H9 (cell line): ENCODE results near the gene FAM9C. TPM values are rescaled to one million over a fixed set of nuclear protein-coding genes. Genes with fewer than 3 reads are reported as not detected.
"Not testable (repeated sequence)": the region's sequence is repeated elsewhere in the genome, so short reads cannot be mapped to it uniquely, and the experiment has no call there.

Experiments
- DNase-seq: peaks from one replicate; pipeline ENCODE4 v3.0.0-alpha.2; 2017
- H2AFZ ChIP-seq: one replicate; pipeline ENCODE4 v1.6.1; 2013; ENCODE audit warnings: mild to moderate bottlenecking, low read length, control low read depth, moderate library complexity
- H2AK5ac ChIP-seq: 2 replicates; pipeline ENCODE4 v1.6.1; 2013; ENCODE audit warnings: low read length, control low read depth, mixed read lengths; ENCODE audit not compliant: insufficient read length
- H2BK120ac ChIP-seq: one replicate; pipeline ENCODE4 v1.6.1; 2013; ENCODE audit warnings: low read depth, mild to moderate bottlenecking, low read length, control low read depth, inconsistent platforms; ENCODE audit not compliant: poor library complexity, severe bottlenecking
- H2BK12ac ChIP-seq: 2 replicates; pipeline ENCODE4 v1.6.1; 2013; ENCODE audit warnings: low read length, control low read depth, mixed read lengths, low read depth; ENCODE audit not compliant: insufficient read length
- H2BK15ac ChIP-seq: 2 replicates; pipeline ENCODE4 v1.6.1; 2013; ENCODE audit warnings: low read depth, low read length, control low read depth
- H2BK20ac ChIP-seq: one replicate; pipeline ENCODE4 v1.6.1; 2013; ENCODE audit warnings: low read depth, mild to moderate bottlenecking, low read length, control low read depth, inconsistent platforms; ENCODE audit not compliant: poor library complexity, severe bottlenecking
- H2BK5ac ChIP-seq: 2 replicates; pipeline ENCODE4 v1.6.1; 2013; ENCODE audit warnings: low read length, control low read depth, mixed read lengths; ENCODE audit not compliant: insufficient read length
- H3K14ac ChIP-seq: 2 replicates; pipeline ENCODE4 v1.6.1; 2013; ENCODE audit warnings: low read length, control low read depth; ENCODE audit not compliant: insufficient read depth
- H3K18ac ChIP-seq: 2 replicates; pipeline ENCODE4 v1.6.1; 2013; ENCODE audit warnings: low read depth, mild to moderate bottlenecking, mixed read lengths, low read length, control low read depth; ENCODE audit not compliant: insufficient read length
- H3K23ac ChIP-seq: 2 replicates; pipeline ENCODE4 v1.6.1; 2013; ENCODE audit warnings: low read length, control low read depth, mixed read lengths, low read depth; ENCODE audit not compliant: insufficient read length
- H3K23me2 ChIP-seq: 2 replicates; pipeline ENCODE4 v1.6.1; 2013; ENCODE audit warnings: low read depth, mild to moderate bottlenecking, mixed read lengths, low read length, control low read depth; ENCODE audit not compliant: insufficient read length, poor library complexity, severe bottlenecking
- H3K27ac ChIP-seq: 2 replicates; pipeline ENCODE4 v1.5.1; 2013; ENCODE audit warnings: low read length, control low read depth, mixed read lengths, low read depth; ENCODE audit not compliant: insufficient read length
- H3K27me3 ChIP-seq: 2 replicates; pipeline ENCODE4 v1.6.1; 2013; ENCODE audit warnings: low read length, control low read depth, inconsistent platforms; ENCODE audit not compliant: insufficient read depth
- H3K4ac ChIP-seq: 2 replicates; pipeline ENCODE4 v1.6.1; 2013; ENCODE audit warnings: low read depth, mild to moderate bottlenecking, control low read depth, inconsistent platforms, low read length, moderate library complexity
- H3K4me1 ChIP-seq: 2 replicates; pipeline ENCODE4 v1.6.1; 2013; ENCODE audit warnings: low read length, control low read depth, inconsistent platforms; ENCODE audit not compliant: insufficient read depth
- H3K4me2 ChIP-seq: 2 replicates; pipeline ENCODE4 v1.6.1; 2013; ENCODE audit warnings: low read length, control low read depth, mixed read lengths; ENCODE audit not compliant: insufficient read length, insufficient read depth
- H3K56ac ChIP-seq: 2 replicates; pipeline ENCODE4 v1.6.1; 2013; ENCODE audit warnings: low read depth, mild to moderate bottlenecking, mixed read lengths, low read length, control low read depth; ENCODE audit not compliant: insufficient read length
- H3K79me1 ChIP-seq: 2 replicates; pipeline ENCODE4 v1.6.1; 2013; ENCODE audit warnings: low read depth, mild to moderate bottlenecking, moderate library complexity, low read length, control low read depth, inconsistent platforms; ENCODE audit not compliant: insufficient read depth, poor library complexity, severe bottlenecking
- H3K79me2 ChIP-seq: 2 replicates; pipeline ENCODE4 v1.6.1; 2013; ENCODE audit warnings: low read length, control low read depth, inconsistent platforms; ENCODE audit not compliant: insufficient read depth
- H3K9ac ChIP-seq: 2 replicates; pipeline ENCODE4 v1.6.1; 2013; ENCODE audit warnings: low read length, control low read depth, mixed read lengths; ENCODE audit not compliant: insufficient read length; ENCODE audit errors: extremely low read depth
- H3K9me3 ChIP-seq: one replicate; pipeline ENCODE4 v1.6.1; 2013; ENCODE audit warnings: low read depth, low read length, inconsistent platforms; ENCODE audit not compliant: control insufficient read depth
- H3T11ph ChIP-seq: one replicate; pipeline ENCODE4 v1.6.1; 2013; ENCODE audit warnings: mild to moderate bottlenecking, low read length, control low read depth, inconsistent platforms
- H4K20me1 ChIP-seq: one replicate; pipeline ENCODE4 v1.6.1; 2013; ENCODE audit not compliant: control insufficient read depth, insufficient read length, insufficient read depth
- H4K5ac ChIP-seq: 2 replicates; pipeline ENCODE4 v1.6.1; 2013; ENCODE audit warnings: low read depth, mild to moderate bottlenecking, mixed read lengths, low read length, control low read depth; ENCODE audit not compliant: insufficient read length
- H4K8ac ChIP-seq: replicated peaks from 2 replicates; pipeline ENCODE4 v1.6.1; 2013; ENCODE audit warnings: low read length, control low read depth, mixed read lengths, low read depth; ENCODE audit not compliant: insufficient read length
- H4K91ac ChIP-seq: 2 replicates; pipeline ENCODE4 v1.6.1; 2013; ENCODE audit warnings: low read depth, mild to moderate bottlenecking, moderate library complexity, mixed read lengths, low read length, control low read depth; ENCODE audit not compliant: insufficient read length
- H3K27ac Mint-ChIP-seq, 3 experiments: 2 replicates in 2 of 3; 3 replicates in 1 of 3; pipeline ENCODE4 v1.8.0; 2020 to 2021; ENCODE audit warnings: mixed read lengths in 3 of 3, mild to moderate bottlenecking in 1 of 3, moderate library complexity in 1 of 3
- H3K27me3 Mint-ChIP-seq: 2 replicates; pipeline ENCODE4 v1.8.0; 2021; ENCODE audit warnings: low read depth, mild to moderate bottlenecking, moderate library complexity, mixed read lengths
- H3K36me3 Mint-ChIP-seq, 3 experiments: 2 replicates in 2 of 3; 3 replicates in 1 of 3; pipeline ENCODE4 v1.8.0; 2020 to 2021; ENCODE audit warnings: low read depth in 3 of 3, mixed read lengths in 3 of 3; ENCODE audit not compliant: insufficient read depth in 1 of 3
- H3K4me1 Mint-ChIP-seq, 2 experiments: 2 replicates each; pipeline ENCODE4 v1.8.0; 2020; ENCODE audit warnings: mixed read lengths in 2 of 2
- H3K4me3 Mint-ChIP-seq, 2 experiments: 2 replicates in 1 of 2; 3 replicates in 1 of 2; pipeline ENCODE4 v1.8.0; 2020 to 2021; ENCODE audit warnings: mild to moderate bottlenecking in 2 of 2, mixed read lengths in 2 of 2, moderate library complexity in 1 of 2
- H3K9me3 Mint-ChIP-seq, 2 experiments: 2 replicates in 1 of 2; 3 replicates in 1 of 2; pipeline ENCODE4 v1.8.0; 2020; ENCODE audit warnings: mild to moderate bottlenecking in 2 of 2, mixed read lengths in 2 of 2, moderate library complexity in 1 of 2
- WGBS: extraction: QIAGEN DNeasy Blood & Tissue Kit; methylation state at CpG from one replicate; pipeline ENCODE4 v1.1.7; 2013; ENCODE audit warnings: missing lambda C conversion rate, low lambda C conversion rate, mixed read lengths; ENCODE audit not compliant: insufficient read length; ENCODE audit errors: extremely low coverage; 5-methylcytosine and 5-hydroxymethylcytosine counted together
- total RNA-seq: library from RNA; stranded (reverse); gene quantifications from 2 replicates; pipeline ENCODE4 v1.2.1, GENCODE V29; 2021

The FAM9C gene
- total RNA-seq, 1 experiment from 2014 or later: not detected

DNA sequence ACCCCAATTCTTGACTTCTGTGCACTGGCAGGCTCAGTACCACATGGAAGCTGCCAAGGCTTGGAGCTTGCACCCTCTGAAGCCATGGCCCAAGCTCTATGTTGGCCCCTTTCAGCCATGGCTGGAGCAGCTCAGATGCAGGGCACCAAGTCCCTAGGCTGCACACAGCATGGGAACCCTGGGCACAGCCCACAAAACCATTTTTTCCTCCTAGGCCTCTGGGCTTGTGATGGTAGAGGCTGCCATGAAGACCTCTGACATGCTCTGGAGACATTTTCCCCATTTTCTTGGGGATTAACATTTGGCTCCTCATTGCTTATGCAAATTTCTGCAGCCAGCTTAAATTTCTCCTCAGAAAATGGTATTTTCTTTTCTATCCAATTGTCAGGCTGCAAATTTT lies 17.9 kb upstream of the FAM9C start:
- H4K5ac ChIP-seq, H2AK5ac ChIP-seq, H3K4me1 ChIP-seq, H3K18ac ChIP-seq, H3K79me1 ChIP-seq, H3K4me2 ChIP-seq, H3K27ac ChIP-seq, H4K8ac ChIP-seq, H3K4me3 Mint-ChIP-seq, H3T11ph ChIP-seq, H3K9ac ChIP-seq, H2BK5ac ChIP-seq, H3K27me3 ChIP-seq, DNase-seq, H2AFZ ChIP-seq, H3K27me3 Mint-ChIP-seq, H2BK15ac ChIP-seq, H3K14ac ChIP-seq, H4K20me1 ChIP-seq, H3K4ac ChIP-seq, H2BK12ac ChIP-seq, H3K23ac ChIP-seq, H3K23me2 ChIP-seq, H3K4me1 Mint-ChIP-seq, H2BK20ac ChIP-seq, H3K27ac Mint-ChIP-seq, H3K79me2 ChIP-seq, H3K56ac ChIP-seq, H4K91ac ChIP-seq, H2BK120ac ChIP-seq: not testable (repeated sequence)
- Mint-ChIP-seq H3K36me3 (peaks cover 20 to 36% (median 31%) of the 10 kb centered on the region in 3 experiments), H3K9me3 (peaks cover 73 to 78% of the 10 kb centered on the region in 2 experiments)
- peaks cover 19% of the 10 kb centered on the region for H3K9me3 ChIP-seq

DNA sequence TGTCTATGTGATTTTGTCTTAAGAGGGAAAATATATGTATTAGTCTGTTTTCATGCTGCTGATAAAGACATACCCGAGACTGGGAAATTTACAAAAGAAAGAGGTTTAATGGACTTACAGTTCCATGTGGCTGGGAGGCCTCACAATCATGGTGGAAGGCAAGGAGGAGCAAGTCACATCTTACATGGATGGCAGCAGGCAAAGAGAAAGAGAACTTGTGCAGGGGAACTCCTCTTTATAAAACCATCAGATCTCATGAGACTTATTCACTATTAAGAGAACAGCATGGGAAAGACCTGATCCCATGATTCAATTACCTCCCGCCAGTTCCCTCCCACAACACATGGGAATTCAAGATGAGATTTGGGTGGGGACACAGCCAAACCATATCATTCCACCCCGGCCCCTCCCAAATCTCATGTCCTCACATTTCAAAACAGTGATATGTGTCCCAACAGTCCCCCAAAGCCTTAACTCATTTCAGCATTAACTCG lies 16.8 kb upstream of the FAM9C start:
- H2BK12ac ChIP-seq, H3K79me1 ChIP-seq, H3K23ac ChIP-seq, H3K56ac ChIP-seq, H3K4me1 ChIP-seq, H2BK5ac ChIP-seq, H3K18ac ChIP-seq, H2AFZ ChIP-seq, H2AK5ac ChIP-seq, H3K27me3 ChIP-seq, H4K5ac ChIP-seq, H2BK120ac ChIP-seq, H3K4ac ChIP-seq, H3K4me1 Mint-ChIP-seq, DNase-seq, H3K79me2 ChIP-seq, H3K23me2 ChIP-seq, H3K4me3 Mint-ChIP-seq, H4K20me1 ChIP-seq, H3K14ac ChIP-seq, H3K27ac ChIP-seq, H3T11ph ChIP-seq, H3K9ac ChIP-seq, H4K8ac ChIP-seq, H3K27me3 Mint-ChIP-seq, H3K4me2 ChIP-seq, H2BK15ac ChIP-seq, H3K27ac Mint-ChIP-seq, H2BK20ac ChIP-seq, H4K91ac ChIP-seq: not testable (repeated sequence)
- H3K9me3 Mint-ChIP-seq: peaks cover 70 to 77% of the 10 kb centered on the region in 2 experiments
- H3K36me3 Mint-ChIP-seq: peaks cover 20 to 30% (median 25%) of the 10 kb centered on the region in 3 experiments
- WGBS: no CpG with 5 or more reads among the region's 4 CpGs
- H3K9me3 ChIP-seq: peaks cover 12% of the 10 kb centered on the region
